HepG2 (cell line): ENCODE results near the gene NLRP5. TPM values are rescaled to one million over a fixed set of nuclear protein-coding genes. Genes with fewer than 3 reads are reported as not detected.

Source experiments
- ATAC-seq: fragments of 200-7000 bp; cut with Tn5 transposase; 3 replicates; pipeline ENCODE4 v1.9.1; 2020; ENCODE audit warnings: mild to moderate bottlenecking, moderate library complexity
- BruUV-seq: library from RNA; stranded (reverse); fragments of 400-500 nt; replicated peaks from 2 replicates; lab custom pipeline; 2021; lab: Mats Ljungman, UMichigan
- CTCF ChIA-PET: fragments of 300-600 bp; formaldehyde crosslinking; extraction: SDS; loops from one replicate; lab custom pipeline; 2021; ENCODE audit warnings: low total read pairs, inconsistent platforms, low intra/inter-chr PET ratio; lab: Yijun Ruan, JAX
- POLR2A ChIA-PET: fragments of 350-600 bp; sonication (Branson Sonifier 250); formaldehyde crosslinking; loops from one replicate; lab custom pipeline; 2020; ENCODE audit warnings: antibody characterized with exemption, inconsistent platforms; lab: Yijun Ruan, JAX
- DNase-seq: peaks from one replicate; pipeline ENCODE4 v3.0.0-alpha.2; 2015; ENCODE audit warnings: low spot score
- FAIRE-seq: peaks from 3 replicates; lab custom pipeline; 2011; peaks lifted over from hg19 to GRCh38; lab: Jason Lieb, UNC
- H2AFZ ChIP-seq: one replicate; pipeline ENCODE4 v1.6.1; 2011; ENCODE audit warnings: low read length, inconsistent platforms
- H3K27ac ChIP-seq: fragments of 300-600 bp; 3 replicates; pipeline ENCODE4 v1.8.0; 2011; ENCODE audit warnings: mixed run types, mild to moderate bottlenecking, mixed read lengths, low read length, inconsistent platforms; ENCODE audit not compliant: insufficient read depth; ENCODE audit errors: extremely low read length
- H3K27me3 ChIP-seq, 2 experiments: fragments of 200-600 bp in 1 of 2; 2 replicates in 1 of 2; 3 replicates in 1 of 2; pipeline versions ENCODE4 v1.6.0 to v1.8.0; 2011; ENCODE audit warnings: low read length in 2 of 2, mild to moderate bottlenecking in 2 of 2, moderate library complexity in 2 of 2, inconsistent platforms in 1 of 2; ENCODE audit not compliant: insufficient read depth in 2 of 2, control insufficient read depth in 1 of 2
- H3K36me3 ChIP-seq, 2 experiments: fragments of 200-600 bp in 1 of 2; replicated peaks in 1 of 2; 2 replicates in 1 of 2; 3 replicates in 1 of 2; pipeline versions ENCODE4 v1.5.1 to v1.8.0; 2011; ENCODE audit warnings: low read length in 2 of 2, inconsistent platforms in 1 of 2; ENCODE audit not compliant: insufficient read depth in 2 of 2, control insufficient read depth in 1 of 2
- H3K4me1 ChIP-seq: 2 replicates; pipeline ENCODE4 v1.5.1; 2012; ENCODE audit warnings: low read length, inconsistent platforms; ENCODE audit not compliant: insufficient read depth
- H3K4me2 ChIP-seq: 2 replicates; pipeline ENCODE4 v1.6.0; 2011; ENCODE audit warnings: low read depth, low read length, inconsistent platforms
- H3K4me3 ChIP-seq, 3 experiments: fragments of 200-600 bp in 1 of 3; sonication (generic), shearing (Covaris generic) in 1 of 3; replicated peaks in 1 of 3; 2 replicates each; pipeline ENCODE4 v1.5.1; 2011 to 2016; ENCODE audit warnings: low read length in 3 of 3, inconsistent platforms in 2 of 3, low read depth in 2 of 3, mild to moderate bottlenecking in 2 of 3, control low read depth in 1 of 3, mixed read lengths in 1 of 3; ENCODE audit not compliant: insufficient read depth in 1 of 3
- H3K79me2 ChIP-seq: one replicate; pipeline ENCODE4 v1.6.1; 2011; ENCODE audit warnings: low read length, inconsistent platforms; ENCODE audit not compliant: insufficient read depth
- H3K9ac ChIP-seq: 2 replicates; pipeline ENCODE4 v1.6.0; 2011; ENCODE audit warnings: mild to moderate bottlenecking, low read depth, low read length, inconsistent platforms; ENCODE audit not compliant: insufficient read depth
- H3K9me3 ChIP-seq: 2 replicates; pipeline ENCODE4 v1.5.1; 2012; ENCODE audit warnings: mild to moderate bottlenecking, low read length
- H4K20me1 ChIP-seq: 2 replicates; pipeline ENCODE4 v1.6.0; 2011; ENCODE audit warnings: inconsistent platforms, mild to moderate bottlenecking, low read length, moderate library complexity; ENCODE audit not compliant: insufficient read depth
- CENPX ChIP-seq: sonication (generic); formaldehyde crosslinking; IDR thresholded peaks from 2 replicates; pipeline ENCODE4 v1.9.0; 2021; ENCODE audit warnings: mild to moderate bottlenecking, missing genetic modification reagents, moderate library complexity
- DNMT1 ChIP-seq: sonication (generic); formaldehyde crosslinking; IDR thresholded peaks from 2 replicates; pipeline ENCODE4 v1.5.1; 2020; ENCODE audit warnings: mild to moderate bottlenecking, missing genetic modification reagents
- FOXK2 ChIP-seq: fragments of 450-650 bp; IDR thresholded peaks from 2 replicates; pipeline ENCODE4 v1.6.1; 2016
- HOXA7 ChIP-seq: sonication (generic); formaldehyde crosslinking; IDR thresholded peaks from 2 replicates; pipeline ENCODE4 v1.8.1; 2022; ENCODE audit warnings: mild to moderate bottlenecking, missing genetic modification reagents, moderate library complexity
- RBM22 ChIP-seq: fragments of 200-400 bp; formaldehyde crosslinking; optimal IDR thresholded peaks from 2 replicates; pipeline ENCODE3; 2017; ENCODE audit warnings: mild to moderate bottlenecking, low read length, moderate library complexity
- WGBS: methylation state at CpG from one replicate; pipeline ENCODE4 v1.1.6; 2017; ENCODE audit warnings: low lambda C conversion rate; 5-methylcytosine and 5-hydroxymethylcytosine counted together
- in situ Hi-C: cut with HindIII; loops from 2 replicates; pipeline ENCODE4 v1.10.0; 2017; ENCODE audit warnings: low pct_unique_long_range_greater_than_20kb; ENCODE audit not compliant: extremely low pct_ligation_motif_present
- intact Hi-C: fragments of 100-400 bp; cut with micrococcal nuclease; formaldehyde crosslinking; loops from one replicate; pipeline ENCODE4 v1.10.0; 2022; ENCODE audit not compliant: unreplicated experiment
- polyA plus RNA-seq, 8 experiments: library from polyadenylated mRNA; depleted of rRNA in 3 of 8; stranded (reverse) in 7 of 8; unstranded in 1 of 8; fragments of >200 nt; fragmentation: Illumina TruSeq in 4 of 8; extraction: Trizol in 4 of 8; gene quantifications; 2 replicates each; pipeline versions ENCODE4 v1.2.1 to v1.2.3, GENCODE V29; 2011 to 2016; ENCODE audit warnings: low read depth in 4 of 8, missing spikeins in 1 of 8, mixed read lengths in 1 of 8; ENCODE audit not compliant: insufficient read depth in 1 of 8
- total RNA-seq, 5 experiments: library from RNA; depleted of rRNA; stranded (reverse); fragments of >200 nt; fragmentation: Illumina TruSeq; extraction: Trizol; gene quantifications; 2 replicates each; pipeline ENCODE4 v1.2.3, GENCODE V29; 2016; ENCODE audit warnings: low read depth in 1 of 5
- TF ChIP-seq, protein P1 (sequence below): sonication (generic); formaldehyde crosslinking; IDR thresholded peaks from 2 replicates; pipeline ENCODE4 v1.4.0; 2020; ENCODE audit warnings: missing genetic modification reagents, borderline replicate concordance
- TF ChIP-seq, protein P2 (sequence below): sonication (generic); formaldehyde crosslinking; IDR thresholded peaks from 2 replicates; pipeline ENCODE4 v1.5.1; 2020; ENCODE audit warnings: mild to moderate bottlenecking, missing genetic modification reagents

NLRP5 gene
- total and polyA plus RNA-seq, 2 of the 13 experiments (the other 11 are each of a cell fraction or from before 2014, with no cell fraction given) = not detected

GRCh38 chr19:56103027-56103614 lies 116.5 kb downstream of the NLRP5 start (continued):
- TF ChIP-seq, protein P1, sequence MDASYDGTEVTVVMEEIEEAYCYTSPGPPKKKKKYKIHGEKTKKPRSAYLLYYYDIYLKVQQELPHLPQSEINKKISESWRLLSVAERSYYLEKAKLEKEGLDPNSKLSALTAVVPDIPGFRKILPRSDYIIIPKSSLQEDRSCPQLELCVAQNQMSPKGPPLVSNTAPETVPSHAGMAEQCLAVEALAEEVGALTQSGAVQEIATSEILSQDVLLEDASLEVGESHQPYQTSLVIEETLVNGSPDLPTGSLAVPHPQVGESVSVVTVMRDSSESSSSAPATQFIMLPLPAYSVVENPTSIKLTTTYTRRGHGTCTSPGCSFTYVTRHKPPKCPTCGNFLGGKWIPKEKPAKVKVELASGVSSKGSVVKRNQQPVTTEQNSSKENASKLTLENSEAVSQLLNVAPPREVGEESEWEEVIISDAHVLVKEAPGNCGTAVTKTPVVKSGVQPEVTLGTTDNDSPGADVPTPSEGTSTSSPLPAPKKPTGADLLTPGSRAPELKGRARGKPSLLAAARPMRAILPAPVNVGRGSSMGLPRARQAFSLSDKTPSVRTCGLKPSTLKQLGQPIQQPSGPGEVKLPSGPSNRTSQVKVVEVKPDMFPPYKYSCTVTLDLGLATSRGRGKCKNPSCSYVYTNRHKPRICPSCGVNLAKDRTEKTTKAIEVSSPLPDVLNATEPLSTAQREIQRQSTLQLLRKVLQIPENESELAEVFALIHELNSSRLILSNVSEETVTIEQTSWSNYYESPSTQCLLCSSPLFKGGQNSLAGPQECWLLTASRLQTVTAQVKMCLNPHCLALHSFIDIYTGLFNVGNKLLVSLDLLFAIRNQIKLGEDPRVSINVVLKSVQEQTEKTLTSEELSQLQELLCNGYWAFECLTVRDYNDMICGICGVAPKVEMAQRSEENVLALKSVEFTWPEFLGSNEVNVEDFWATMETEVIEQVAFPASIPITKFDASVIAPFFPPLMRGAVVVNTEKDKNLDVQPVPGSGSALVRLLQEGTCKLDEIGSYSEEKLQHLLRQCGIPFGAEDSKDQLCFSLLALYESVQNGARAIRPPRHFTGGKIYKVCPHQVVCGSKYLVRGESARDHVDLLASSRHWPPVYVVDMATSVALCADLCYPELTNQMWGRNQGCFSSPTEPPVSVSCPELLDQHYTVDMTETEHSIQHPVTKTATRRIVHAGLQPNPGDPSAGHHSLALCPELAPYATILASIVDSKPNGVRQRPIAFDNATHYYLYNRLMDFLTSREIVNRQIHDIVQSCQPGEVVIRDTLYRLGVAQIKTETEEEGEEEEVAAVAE (CRISPR knock-in tag) = no peak
- no peak for TF ChIP-seq FOXK2
- TF ChIP-seq HOXA7 (CRISPR knock-in tag) = no peak

DNA sequence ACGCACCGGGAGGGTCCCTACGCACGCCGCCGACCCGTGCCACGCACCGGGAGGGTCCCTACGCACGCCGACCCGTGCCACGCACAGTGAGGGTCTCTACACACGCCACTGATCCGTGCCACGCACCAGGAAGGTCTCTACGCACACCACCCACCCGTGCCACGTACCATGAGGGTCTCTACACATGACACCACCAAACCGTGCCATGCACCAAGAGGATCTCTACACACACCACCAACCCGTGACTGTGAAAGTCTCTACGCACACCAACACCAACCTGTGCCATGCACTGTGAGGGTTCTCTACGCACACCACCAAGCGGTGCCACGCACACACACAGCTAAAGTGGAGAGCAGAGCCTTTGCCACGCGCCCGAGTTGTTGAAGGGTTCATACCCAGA lies 117.8 kb downstream of the NLRP5 start:
- Histone ChIP-seq H3K27ac (no peak overlapping the region), H3K4me2 (no peak overlapping the region), H3K9ac (no peak overlapping the region), H3K79me2 (peaks cover 70% of the 10 kb centered on the region), H3K27me3 (no peaks in the 10 kb centered on the region), H3K36me3 (peaks cover 24 to 50% of the 10 kb centered on the region in 2 experiments), H3K9me3 (no peaks in the 10 kb centered on the region), H3K4me3 (no peak overlapping the region)
- no peak for FAIRE-seq
- POLR2A ChIA-PET = interaction anchor here (1.9 kb wide), 1 partner anchor 38 kb away, joined by 14 read pairs; no protein-coding TSS in a partner anchor
- CTCF ChIA-PET = interaction anchor here (0.7 to 1.4 kb wide), 4 partner anchors 16 to 149 kb away, joined by 3 to 23 read pairs (median 4); partner anchors contain the start of gene ZNF787
- DNase-seq = no peak
- peak; percentile 16; the same call in 1 of the 2 replicates for TF ChIP-seq DNMT1 (CRISPR knock-in tag)
- peak; percentile 39 for TF ChIP-seq RBM22
- TF ChIP-seq CENPX (CRISPR knock-in tag) = no peak
- TF ChIP-seq, protein P2, sequence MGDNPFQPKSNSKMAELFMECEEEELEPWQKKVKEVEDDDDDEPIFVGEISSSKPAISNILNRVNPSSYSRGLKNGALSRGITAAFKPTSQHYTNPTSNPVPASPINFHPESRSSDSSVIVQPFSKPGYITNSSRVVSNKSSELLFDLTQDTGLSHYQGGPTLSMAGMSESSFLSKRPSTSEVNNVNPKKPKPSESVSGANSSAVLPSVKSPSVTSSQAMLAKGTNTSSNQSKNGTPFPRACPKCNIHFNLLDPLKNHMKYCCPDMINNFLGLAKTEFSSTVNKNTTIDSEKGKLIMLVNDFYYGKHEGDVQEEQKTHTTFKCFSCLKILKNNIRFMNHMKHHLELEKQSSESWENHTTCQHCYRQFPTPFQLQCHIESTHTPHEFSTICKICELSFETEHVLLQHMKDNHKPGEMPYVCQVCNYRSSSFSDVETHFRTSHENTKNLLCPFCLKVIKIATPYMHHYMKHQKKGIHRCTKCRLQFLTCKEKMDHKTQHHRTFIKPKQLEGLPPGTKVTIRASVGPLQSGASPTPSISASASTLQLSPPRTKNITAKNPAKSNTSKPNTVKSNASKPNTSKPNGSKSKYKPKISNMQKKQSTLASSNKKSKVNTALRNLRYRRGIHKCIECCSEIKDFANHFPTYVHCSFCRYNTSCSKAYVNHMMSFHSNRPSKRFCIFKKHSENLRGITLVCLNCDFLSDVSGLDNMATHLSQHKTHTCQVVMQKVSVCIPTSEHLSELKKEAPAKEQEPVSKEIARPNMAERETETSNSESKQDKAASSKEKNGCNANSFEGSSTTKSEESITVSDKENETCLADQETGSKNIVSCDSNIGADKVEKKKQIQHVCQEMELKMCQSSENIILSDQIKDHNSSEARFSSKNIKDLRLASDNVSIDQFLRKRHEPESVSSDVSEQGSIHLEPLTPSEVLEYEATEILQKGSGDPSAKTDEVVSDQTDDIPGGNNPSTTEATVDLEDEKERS = no peak
- TF ChIP-seq, all 625 proteins: peak for 2
- Histone ChIP-seq H4K20me1 (peaks cover 67% of the 10 kb centered on the region), H2AFZ (no peak overlapping the region), H3K4me1 (peaks cover 36% of the 10 kb centered on the region)
- no TSS peak for BruUV-seq
- in situ Hi-C loops = no loop called here
- intact Hi-C loops = loop anchor here (2.0 kb wide), 1 partner anchor 38 kb away; no protein-coding TSS in a partner anchor
- 99% methylated on average over 29 of the region's 29 CpGs for WGBS
- ATAC-seq = no peak
